Bronchial epithelial cell (primary cell): Measurements from ENCODE around the gene UFD1. TPM values are rescaled to one million over a fixed set of nuclear protein-coding genes. Genes with fewer than 3 reads are reported as not detected.

ENCODE experiments used
- DNase-seq: peaks from one replicate; pipeline ENCODE4 v3.0.0-alpha.2; 2010; ENCODE audit warnings: low read depth
- FAIRE-seq: peaks from 2 replicates; lab custom pipeline; 2011; peaks lifted over from hg19 to GRCh38; lab: Jason Lieb, UNC
- H3K27me3 ChIP-seq: 2 replicates; pipeline ENCODE4 v1.5.1; 2011; ENCODE audit warnings: low read length; ENCODE audit not compliant: control insufficient read depth, insufficient read depth
- H3K36me3 ChIP-seq: 2 replicates; pipeline ENCODE4 v1.5.1; 2011; ENCODE audit warnings: low read length; ENCODE audit not compliant: control insufficient read depth, insufficient read depth
- H3K4me3 ChIP-seq: 2 replicates; pipeline ENCODE4 v1.5.1; 2011; ENCODE audit warnings: mild to moderate bottlenecking, low read depth, low read length, control low read depth
- CTCF ChIP-seq: IDR thresholded peaks from 2 replicates; pipeline ENCODE4 v1.5.1; 2011; ENCODE audit warnings: mild to moderate bottlenecking, moderate library complexity, low read length, control low read depth, inconsistent platforms; ENCODE audit not compliant: insufficient read depth, severe bottlenecking
- total RNA-seq: library from RNA; depleted of rRNA; stranded (reverse); fragments of >200 nt; gene quantifications from 2 replicates; pipeline ENCODE4 v1.2.1, GENCODE V29; 2014

The UFD1 gene
- total RNA-seq, 1 donor from 2014 or later: 66.9 TPM

- no peak overlapping the region for H3K4me3 ChIP-seq
- FAIRE-seq: no peak
- no peaks in the 10 kb centered on the region for H3K27me3 ChIP-seq
- peaks cover 30% of the 10 kb centered on the region for H3K36me3 ChIP-seq
- TF ChIP-seq CTCF: no peak
- DNase-seq: no peak
These were observed 25.3 kb downstream of the UFD1 start for GRCh38 chr22:19453718-19454117.

- H3K27me3 ChIP-seq: no peaks in the 10 kb centered on the region
- H3K4me3 ChIP-seq: no peak overlapping the region
- FAIRE-seq (no peak), DNase-seq (no peak)
- peaks cover 23% of the 10 kb centered on the region for H3K36me3 ChIP-seq
- no peak for TF ChIP-seq CTCF
These were observed 27.4 kb downstream of the UFD1 start for GRCh38 chr22:19451570-19451969.

- no peak for TF ChIP-seq CTCF
- Histone ChIP-seq H3K27me3 (no peaks in the 10 kb centered on the region), H3K36me3 (peaks cover 17% of the 10 kb centered on the region), H3K4me3 (no peak overlapping the region)
- FAIRE-seq (no peak), DNase-seq (no peak)
These were observed 28.4 kb downstream of the UFD1 start for GRCh38 chr22:19450363-19451175.

- FAIRE-seq: no peak
- no peak for TF ChIP-seq CTCF
- Histone ChIP-seq H3K27me3 (no peaks in the 10 kb centered on the region), H3K4me3 (no peak overlapping the region), H3K36me3 (peaks cover 11% of the 10 kb centered on the region)
- no peak for DNase-seq
These were observed 29.6 kb downstream of the UFD1 start for GRCh38 chr22:19449422-19449767.

GRCh38 chr22:19448739-19449421 lies 30.1 kb downstream of the UFD1 start:
- Histone ChIP-seq H3K36me3 (peaks cover 12% of the 10 kb centered on the region), H3K4me3 (no peak overlapping the region), H3K27me3 (no peaks in the 10 kb centered on the region)
- DNase-seq: no peak
- FAIRE-seq: no peak
- no peak for TF ChIP-seq CTCF
